SK-N-MC (cell line): Measurements from ENCODE around the gene HAP1.

Experiments used
- EZH2 ChIP-seq: fragments of 200-600 bp; sonication (generic); IDR thresholded peaks from one replicate; pipeline ENCODE4 v1.6.1; 2017; ENCODE audit warnings: antibody characterized with exemption
- FOXP2 ChIP-seq: optimal IDR thresholded peaks from 2 replicates; pipeline ENCODE3; 2011; ENCODE audit warnings: mild to moderate bottlenecking, moderate library complexity; ENCODE audit not compliant: insufficient read depth; ENCODE audit errors: extremely low read length, control extremely low read depth

DNA sequence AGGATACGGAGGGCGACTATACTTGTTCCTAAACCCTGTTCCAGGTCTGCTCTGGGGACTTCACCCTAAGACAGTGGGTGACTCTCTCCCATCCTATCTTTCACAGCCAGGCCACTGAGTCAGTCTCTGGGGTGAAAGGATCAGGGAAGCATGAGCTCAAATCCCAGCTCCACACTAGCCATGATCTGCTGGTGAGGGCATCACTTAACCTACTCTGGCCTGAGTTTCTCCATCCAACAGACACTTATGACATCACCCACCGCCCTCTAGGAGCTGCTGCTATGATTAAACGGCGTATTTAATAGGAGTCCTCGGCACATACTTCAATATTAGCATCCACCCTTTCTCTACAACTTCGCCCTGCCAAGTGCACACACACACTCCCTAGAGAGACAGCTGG lies 12.2 kb downstream of the HAP1 start:
- TF ChIP-seq EZH2 (no peak), FOXP2 (no peak)
